ENCODE data around the gene SIRPG.
"Not testable (repeated sequence)": the region's sequence is repeated elsewhere in the genome, so short reads cannot be mapped to it uniquely, and the experiment has no call there.

SIRPG gene

DNA sequence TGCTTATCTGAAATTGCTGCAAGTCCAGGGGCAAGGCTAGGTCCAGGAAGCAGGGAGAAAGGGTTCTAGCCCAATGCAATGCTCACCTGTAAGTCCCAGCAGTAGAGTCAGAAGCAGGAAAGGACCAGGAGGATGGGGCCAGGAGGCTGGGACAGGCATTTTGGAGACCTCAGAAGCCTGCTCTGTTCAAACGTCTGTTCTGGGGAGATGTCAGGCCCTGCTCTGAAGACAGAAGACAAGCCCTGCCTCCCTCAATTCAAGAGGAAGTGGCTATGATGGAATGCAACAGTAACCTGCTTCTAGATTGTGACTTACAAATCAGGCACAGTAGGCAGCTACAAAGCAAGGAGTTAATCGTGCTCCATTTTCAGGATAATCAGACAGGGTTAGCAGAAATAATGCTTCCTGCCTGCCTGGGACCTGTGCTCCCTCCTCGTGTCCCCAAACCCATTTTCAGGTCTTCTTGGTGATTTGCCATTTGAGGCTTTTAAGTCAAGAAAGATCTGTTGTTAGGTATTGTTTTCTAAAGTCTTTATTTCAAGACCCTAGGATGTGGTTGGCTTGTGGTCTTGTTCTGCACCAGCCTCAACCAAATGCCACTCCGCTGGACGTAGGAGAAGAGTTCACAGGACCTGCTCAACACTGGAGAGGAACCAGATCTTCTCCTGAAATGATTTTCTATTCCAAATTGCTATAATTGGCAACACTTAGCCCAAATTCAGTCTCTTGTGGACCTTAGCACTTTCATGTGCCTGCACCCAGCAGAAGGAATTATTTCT, at the start of gene SIRPG:
Gene SIRPG, minus strand, starts transcription at position 224 of the 779 bp plus-strand sequence. Its CDS starts 65 bp downstream, at position 159.
- no peak for DNase-seq

DNA sequence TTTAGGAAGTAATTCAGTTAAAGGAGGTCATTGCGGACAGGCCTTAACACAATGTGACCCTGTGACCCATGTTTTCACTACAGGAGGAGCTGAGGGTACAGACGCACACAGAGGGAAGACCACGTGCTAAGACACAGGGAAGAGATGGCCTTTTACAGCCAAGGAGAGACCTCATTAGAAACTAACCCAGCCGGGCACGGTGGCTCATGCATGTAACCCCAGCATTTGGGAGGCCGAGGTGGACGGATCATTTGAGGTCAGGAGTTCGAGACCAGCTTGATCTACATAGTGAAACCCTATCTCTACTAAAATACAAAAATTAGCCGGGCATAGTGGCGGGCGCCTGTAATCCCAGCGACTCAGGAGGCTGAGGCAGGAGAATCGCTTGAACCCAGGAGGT, 49.3 kb upstream of the SIRPG start:
- not testable (repeated sequence) for DNase-seq

DNA sequence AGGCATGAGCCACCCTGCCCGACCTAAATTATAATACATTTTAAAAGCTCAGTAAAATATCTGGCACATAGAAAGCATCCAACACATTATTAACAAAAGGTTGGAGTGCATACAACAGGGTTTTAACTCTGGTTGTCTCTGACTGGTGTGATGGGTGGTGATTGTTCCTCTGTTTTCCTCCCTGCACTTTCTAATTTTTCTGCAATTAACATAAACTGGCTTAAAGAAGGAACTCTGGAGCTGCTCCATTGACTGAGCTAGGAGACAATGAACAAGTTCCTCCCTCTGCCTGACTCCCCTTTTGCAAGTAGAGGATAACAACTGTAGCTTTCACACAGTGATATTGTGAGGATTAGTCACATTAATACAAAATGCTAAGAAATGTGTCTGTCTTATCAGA, 48.5 kb upstream of the SIRPG start:
- no peak for DNase-seq

DNA sequence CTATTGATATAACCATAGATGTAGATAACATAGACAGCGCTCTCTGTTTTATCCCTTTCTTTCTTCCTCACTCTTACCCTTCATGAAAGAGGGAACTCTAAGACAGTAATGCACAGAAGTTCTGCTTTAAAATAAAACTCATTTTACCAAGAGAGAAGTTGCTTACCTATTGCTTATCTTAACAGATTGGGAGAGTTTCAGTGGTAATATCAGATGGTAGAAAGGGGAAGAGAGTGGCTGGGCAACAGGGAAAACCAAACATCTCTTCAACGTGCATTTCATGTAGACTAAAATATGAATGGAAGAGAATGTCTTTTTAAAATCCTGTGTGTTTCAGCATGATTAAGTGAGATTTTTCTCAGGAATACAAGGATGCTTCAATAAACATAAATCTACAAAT, 45.3 kb upstream of the SIRPG start:
- DNase-seq, result no peak

DNA sequence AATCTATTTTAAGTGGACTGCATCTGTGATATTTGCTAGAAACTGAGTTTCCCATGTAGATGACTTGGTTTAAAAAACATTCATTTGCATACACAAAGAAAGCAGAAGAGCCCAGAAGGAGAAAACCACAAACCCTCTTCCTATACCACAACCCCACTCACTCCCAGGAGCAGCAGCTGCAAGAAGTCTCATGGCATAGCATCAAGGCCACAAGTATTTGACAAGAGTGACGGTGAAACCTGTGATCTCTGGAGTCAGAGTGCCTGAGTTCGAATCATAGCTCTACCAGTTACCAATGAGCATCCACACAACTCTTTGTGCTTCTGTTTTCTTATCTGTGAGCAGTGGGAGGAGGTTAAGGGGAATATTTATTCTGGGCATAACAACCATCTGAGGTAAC, 44.7 kb upstream of the SIRPG start:
- no peak for DNase-seq

DNA sequence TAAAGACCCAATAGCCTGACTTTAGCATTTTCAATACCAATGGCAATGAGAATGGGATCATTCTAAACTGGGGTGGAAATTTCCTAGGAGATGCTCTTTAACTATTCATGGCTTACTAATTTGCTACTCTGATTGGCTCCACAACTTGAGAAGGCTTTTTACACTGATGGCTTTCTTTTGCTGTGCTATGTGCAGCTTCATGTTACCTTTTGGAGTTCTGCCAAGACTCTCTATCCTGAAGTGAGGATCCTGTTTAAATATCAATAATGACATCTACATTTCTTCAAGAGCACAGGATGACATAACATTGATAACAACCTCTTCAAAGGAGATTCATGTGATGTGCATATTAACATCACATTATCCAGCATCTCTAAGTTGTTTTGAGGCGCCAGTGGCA, 43.4 kb upstream of the SIRPG start:
- DNase-seq, result no peak

DNA sequence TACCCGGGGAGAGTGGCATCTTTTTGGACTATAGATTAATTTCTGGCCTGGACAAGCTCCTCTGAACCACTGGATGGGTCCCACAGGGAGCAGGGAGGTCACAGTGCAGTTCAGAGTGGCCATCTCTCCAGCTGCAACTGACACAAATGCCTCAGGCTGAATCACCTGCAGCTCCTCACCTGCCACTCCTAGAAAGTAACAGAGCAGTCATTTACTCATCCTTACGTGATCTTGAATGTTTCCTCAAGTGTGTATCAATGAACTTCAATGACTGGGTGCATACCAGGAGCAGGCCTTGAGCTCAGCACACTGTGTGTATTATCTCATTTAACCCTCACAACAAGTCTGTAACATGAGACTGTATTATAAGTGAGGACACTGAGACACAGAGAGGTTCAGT, 40.0 kb upstream of the SIRPG start:
- no peak for DNase-seq

DNA sequence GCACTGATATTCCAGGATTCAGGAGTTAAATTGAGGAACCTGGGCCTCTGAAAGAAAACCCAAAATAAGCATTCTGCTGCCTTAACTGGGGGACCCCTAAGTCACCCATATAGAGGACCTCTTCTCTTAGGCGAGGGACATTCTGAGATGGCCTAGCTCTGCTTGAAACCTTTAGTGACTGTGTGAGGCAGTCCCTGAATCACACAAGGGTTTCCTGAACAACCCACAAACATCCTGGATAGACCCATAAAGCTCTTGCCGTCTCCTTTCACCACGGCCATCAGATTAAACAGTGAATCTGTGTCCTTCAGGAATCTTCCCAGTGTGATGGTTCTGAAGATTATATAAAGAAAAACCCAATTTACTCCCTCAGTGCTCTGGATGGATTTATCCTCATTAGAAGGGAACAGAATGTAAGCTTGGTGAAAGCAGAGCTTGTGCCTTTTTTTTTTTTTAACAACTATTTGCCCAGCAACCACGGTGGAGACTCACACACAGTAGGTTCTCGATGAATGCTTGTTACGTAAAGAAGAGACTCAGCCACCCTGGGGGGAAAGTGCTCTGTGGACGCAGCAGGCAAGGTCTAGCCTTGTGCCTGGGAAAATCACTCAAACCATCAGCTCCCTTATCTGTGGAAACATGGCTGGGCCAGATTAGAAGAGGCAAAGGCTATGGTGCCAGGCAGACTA, 39.1 kb upstream of the SIRPG start:
- no peak for DNase-seq

DNA sequence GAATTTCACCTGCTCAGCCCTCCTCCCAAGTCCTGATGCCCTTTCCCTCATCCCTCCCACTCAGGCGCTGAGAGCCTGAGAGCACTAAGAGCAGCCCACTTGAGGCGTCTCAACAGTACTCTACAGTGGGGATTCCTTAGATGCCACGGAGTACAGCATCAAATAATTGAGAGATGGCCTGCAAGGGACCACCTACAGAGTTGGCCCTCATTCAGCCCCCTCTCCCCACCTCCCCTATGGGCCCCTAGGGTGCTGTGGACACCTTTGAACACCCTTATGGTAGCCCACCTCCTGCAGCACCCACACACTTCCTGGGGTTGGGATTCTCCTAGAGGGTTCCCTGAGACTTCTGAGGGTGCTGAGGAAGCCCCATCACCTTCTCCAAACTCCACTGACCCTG, 37.1 kb upstream of the SIRPG start:
- DNase-seq, result no peak

DNA sequence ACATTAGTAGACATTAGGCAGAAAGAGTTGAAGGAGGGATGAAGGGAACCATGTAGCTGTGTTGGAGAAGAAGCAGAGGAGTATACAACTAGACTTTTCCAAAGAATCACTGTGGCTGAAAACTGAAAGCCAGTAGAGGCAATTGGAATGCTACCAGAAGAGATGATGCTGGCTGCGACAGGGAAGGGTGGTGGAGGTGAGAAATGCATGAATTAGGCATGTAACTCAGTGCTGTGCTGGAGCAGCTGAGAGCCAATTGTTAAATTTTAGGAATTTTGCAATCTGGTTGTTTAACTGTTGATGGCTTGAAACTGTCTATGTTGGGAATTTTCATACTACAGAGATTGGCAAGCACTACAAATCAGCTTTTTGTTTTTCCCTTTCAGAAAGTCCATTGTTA, 35.8 kb upstream of the SIRPG start:
- DNase-seq, result no peak

DNA sequence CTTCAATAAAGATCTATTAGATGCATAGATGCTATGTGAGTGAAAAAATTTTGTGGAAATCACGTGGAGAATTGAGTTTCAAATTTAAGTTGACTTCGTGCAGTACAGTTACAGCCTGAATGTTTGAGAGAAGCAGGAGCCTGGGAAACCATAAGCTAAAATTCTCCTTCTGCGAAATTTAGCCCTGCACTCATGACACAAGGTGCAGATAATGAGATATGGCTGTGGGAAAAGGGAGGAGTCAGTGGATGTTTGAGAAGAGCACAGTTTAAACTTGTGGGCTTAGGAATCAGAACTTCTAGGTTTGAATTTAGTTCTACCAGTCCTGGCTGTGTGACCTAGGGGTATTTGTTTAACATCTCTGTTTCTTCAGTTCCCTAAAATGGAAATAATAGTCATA, 32.1 kb upstream of the SIRPG start:
- DNase-seq, result no peak

DNA sequence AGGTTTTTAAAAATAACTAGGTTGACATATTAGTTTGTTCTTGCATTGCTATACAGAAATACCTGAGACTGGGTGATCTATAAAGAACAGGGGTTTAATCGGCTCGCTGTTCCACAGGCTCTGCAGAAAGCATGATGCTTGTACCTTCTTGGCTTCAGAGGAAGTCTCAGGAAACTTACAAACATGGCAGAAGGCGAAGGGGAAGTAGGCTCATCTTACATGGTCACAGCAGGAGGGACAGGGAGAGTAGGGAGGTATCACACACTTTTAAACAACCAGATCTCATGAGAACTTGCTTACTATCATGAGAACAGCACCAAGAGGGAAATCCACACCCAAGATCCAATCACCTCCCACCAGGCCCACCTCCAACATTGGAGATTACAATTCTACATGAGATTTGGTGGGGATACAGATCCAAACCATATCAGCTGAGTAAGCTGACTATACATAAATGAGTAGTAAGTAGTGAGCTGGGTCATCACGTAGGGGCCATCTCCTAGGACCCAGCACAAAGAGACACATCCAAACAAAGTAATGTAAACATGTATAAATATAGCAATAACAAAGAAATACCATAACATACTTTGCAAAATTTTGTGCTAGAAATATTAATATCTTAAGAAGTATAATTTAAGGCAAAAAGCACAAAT, 31.4 kb upstream of the SIRPG start:
- DNase-seq, result no peak

DNA sequence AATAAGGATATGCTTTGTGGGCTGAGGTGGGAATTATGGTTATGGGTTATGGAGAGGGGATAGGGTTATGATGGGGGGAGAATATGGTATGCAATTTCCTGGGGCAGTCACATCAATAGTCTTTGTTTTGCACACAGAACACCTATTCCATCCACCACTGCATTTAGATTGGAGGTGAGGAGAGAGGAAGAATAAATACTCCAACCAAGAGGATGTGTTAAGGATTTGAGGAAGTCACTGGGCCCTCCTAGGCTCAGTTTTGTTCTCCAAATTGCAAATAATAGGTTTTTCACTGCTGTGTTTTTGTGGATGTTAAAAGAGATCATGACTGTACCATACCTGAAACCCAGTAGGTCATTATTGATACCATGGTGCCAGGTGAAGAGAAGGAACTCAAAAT, 29.5 kb upstream of the SIRPG start:
- no peak for DNase-seq

DNA sequence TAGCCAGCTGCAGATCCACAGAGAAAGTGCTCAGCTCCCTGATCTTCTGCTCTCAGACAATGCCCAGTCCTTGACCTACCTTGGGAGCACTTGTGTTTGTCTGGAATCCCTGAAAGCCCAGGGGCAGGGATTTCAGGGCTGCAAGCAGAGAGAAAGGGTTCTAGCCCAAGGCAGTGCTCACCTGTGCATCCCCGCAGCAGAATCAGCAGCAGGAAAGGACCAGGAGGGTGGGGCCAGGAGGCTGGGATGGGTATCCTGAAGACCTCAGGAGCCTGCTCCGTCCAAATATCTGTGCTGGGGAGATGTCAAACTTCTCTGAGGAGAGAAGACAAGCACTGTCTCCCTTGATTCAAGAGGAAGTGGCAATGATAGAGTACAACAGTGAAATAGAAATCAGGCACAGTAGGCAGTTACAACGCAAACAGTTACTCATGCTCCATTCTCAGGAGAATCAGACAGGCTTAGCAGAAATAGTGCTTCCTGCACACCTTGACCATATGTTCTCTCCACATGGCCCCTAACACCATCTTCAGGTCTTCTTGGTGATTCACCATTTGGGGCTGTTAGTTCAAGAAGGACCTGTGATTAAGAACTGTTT, 28.7 kb upstream of the SIRPG start:
- DNase-seq, result no peak

DNA sequence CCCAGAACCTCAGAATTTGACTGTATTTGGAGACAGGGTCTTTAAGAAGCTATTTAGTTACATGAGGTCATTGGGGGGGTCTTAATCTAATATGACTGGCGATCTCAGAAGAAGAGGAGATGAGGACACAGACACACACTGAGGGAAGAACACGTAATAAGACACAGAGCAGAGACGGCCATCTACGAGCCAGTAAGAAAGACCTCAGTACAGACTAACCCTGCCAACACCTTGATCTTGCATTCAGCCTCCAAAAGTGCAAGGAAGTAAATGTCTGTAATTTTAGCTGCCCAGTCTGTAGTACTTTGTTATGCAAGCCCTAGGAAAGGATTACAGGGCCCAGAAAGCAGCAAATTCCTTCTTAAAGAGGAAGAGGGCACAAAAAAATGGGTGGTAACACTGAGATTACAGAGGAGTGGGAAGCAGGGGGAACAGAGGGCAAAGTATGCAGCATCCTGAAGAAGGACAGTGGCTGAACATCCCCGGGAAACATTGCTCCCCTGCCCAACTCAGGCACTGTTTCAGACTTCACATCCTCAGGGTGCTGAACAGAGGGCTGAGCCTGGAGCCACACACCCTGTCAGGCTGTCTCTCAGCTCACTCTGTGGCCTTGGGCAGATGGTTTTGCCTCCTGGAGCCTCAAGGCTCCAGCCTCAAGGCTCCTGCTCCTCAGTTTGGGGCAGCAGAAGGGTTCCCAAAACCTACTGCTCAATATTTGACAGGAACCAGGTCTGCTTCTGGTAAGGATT, 27.9 kb upstream of the SIRPG start:
- DNase-seq, result no peak

DNA sequence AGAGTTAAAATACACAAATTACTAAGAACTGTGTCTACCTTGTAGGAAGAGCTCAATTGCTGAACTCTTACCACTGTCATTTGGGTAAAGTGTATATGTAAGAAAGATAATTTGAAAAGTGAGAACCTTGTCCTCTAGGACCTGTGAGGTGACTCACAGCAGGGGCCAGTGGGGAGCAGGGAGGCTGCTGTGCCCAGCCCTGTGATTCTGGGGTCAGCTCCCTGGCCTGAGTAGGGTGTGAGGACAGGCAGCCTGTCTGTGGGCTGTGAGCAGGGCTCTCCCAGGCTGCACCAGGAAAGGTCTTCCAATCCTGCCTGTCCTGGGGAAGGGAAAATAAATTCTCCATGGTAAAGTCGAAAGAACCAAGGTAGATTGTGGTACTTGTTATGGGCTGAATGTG, 27.3 kb upstream of the SIRPG start:
- no peak for DNase-seq

DNA sequence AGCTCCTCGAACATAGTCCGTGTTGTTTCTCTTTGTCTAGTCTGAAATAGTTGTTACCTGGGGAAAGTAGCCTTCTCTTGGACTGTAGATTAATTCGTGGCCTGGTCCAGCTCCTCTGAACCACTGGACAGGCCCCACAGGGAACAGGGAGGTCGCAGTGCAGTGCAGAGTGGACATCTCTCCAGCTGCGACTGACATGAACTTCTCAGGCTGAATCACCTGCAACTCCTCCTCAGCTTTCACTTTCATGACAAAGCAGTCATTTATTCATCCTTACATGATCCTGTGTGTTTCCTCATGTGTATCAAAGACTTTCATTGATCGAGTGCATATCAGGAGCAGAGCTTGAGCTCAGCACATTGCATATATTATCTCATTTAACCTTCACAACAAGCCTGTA, 19.1 kb upstream of the SIRPG start:
- DNase-seq, result no peak

DNA sequence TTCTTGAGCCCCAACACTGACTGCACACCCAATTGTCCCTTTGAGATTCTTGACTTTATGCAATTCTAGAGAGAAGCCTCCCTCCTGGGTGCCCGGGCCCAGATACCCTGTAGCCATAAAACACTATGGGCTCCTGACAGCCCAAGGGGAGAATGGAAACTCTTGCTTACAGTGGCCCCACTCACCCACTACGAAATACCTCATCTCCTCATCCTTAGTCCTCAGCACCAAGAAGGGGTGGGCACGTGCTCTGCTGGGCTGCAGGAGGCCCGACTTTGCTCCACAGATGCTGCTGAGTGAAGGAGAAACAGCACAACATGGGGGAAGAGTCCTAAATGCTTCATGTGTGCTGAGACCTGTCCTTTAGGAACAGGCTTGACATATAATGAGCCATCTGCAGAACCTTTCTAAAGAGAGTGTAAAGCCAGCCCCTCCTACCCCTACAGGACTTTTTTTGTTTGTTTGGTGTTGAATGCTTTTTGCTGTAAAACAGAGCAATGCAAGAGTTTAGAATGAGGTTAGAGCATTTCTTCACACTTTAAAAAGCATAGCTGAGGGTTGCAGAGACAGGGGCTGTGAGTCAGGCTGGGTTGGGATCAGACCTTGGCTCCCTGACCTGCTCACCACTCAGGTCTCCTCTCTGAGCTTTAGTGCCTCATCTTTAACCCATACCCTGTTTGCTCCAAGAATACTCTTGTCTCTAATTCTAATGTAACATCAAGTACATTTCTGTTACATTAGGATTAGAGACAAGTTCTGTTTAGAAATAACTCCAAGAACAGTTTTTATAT, 17.6 kb upstream of the SIRPG start:
- DNase-seq, result no peak

DNA sequence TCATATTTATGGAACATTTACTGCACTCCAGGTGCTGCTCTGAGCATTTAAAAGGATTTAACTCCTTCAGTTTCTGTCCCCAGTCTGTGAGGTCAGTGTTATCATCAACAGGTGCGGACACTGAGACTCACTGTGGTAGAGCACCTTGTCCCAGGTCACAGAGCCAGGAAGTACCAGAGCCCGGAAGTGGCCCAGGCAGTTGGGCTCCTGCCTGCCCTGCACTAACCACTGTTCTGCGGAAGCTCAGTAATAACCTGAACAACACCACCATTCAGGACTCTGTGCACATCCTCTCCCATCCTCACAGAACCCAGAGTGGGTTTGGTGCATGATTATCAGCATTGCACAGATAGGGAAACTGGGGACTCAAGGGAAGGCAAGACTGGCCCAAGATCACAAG, 16.8 kb upstream of the SIRPG start:
- DNase-seq, result no peak

DNA sequence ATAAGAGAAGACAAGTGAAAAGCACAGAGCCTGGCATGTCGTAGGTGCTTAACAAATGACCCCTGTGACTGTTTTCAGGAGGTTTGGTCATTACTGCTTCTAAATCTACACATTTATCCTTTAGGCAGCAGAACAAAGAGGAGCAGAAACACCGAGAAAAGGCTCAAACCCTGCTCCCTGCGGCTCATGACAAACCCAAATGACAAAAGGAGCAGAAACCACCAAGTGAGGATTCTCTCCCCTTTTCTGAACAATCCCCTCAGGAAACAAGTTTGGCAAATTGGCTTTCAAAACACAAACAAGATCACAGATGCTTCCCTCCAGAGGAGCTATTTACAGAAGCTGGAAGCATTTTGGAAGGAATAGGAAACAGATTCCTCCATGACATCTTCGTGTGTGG, 15.8 kb upstream of the SIRPG start:
- DNase-seq, result no peak

DNA sequence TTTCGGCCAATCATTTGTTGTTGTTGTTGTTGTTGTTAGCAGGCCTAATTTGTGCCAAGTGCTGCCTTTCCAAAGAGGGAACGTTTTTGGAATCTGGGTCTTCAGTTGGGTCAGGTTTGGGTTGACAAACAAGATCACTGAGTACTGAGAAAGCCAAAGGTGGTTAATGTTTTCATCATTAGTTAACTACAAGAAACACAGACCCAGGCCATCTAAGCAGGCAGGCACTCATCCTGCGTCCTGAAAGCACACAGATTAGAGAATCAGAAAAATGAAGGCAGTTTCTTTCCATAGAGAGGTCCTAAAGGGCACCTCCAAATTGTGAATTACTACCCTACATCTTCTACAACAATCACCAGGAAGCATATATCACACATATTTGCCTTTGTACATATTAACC, 15.1 kb upstream of the SIRPG start:
- no peak for DNase-seq

Measured in NCI-H526 treated with DMSO at 0.1 percent for 48 hours (cell line).